ENCODE results near the gene CDS2. TPM values are rescaled to one million over a fixed set of nuclear protein-coding genes. Genes with fewer than 3 reads are reported as not detected.

CDS2 gene
- total and polyA plus RNA-seq, 2 donors = 13.4 to 18.9 TPM

DNA sequence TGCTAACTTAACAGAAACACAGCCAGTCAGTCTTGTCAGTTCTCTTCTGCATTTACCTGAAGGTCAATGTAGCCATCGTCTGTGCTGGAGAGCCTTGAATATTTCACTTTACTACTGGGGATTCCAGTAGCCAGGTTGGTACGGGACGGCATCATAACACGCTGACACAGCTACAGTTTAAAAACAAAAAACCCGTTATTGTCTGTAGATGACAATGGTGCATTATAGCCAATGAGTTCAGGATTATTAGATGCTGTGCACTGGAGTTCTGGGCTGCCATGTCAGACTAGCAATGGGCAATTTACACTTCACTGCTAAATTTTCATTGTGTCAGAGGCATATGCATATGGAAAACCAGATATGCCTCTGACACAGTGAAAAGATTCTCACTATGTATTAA is 17.5 kb upstream of the CDS2 start:
- WGBS = 96% methylated on average over 5 of the region's 5 CpGs

DNA sequence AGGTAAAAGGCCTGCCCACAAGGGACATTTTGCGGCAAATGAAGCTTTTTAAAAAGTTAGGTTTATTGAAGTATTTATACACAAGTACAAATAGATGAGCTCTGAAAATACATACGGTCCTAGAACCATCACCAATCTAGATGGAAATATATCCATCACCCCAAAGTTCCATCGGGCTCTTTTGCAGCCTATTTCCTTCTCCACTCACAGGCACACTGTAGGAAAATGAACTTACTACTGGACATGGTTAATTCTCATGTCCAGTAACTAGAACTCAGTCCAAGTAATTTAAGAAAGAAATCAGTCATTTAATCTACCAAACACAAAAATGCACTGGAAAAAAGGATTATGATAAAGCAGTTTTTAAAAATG is 13.2 kb upstream of the CDS2 start:
- DNase-seq (ENCODE audit: low read depth in 6 of 9, low spot score in 9 of 9) = no peak
- Histone ChIP-seq H3K36me3 (ENCODE audit: control insufficient read depth in 2 of 2, insufficient read depth in 2 of 2, low read length in 1 of 2) (peaks cover 13 to 68% of the 10 kb centered on the region in 2 donors), H3K27ac (ENCODE audit: low read depth in 1 of 2, low read length in 1 of 2) (peak overlapping the region; percentile 99), H3K27me3 (ENCODE audit: control insufficient read depth in 2 of 2, insufficient read depth in 1 of 2, low read length in 1 of 2) (no peaks in the 10 kb centered on the region), H3K4me1 (ENCODE audit: control insufficient read depth in 2 of 2, insufficient read depth in 2 of 2, low read length in 2 of 2) (peaks cover 16 to 27% of the 10 kb centered on the region in 2 donors), H3K4me3 (ENCODE audit: low read length in 2 of 2) (peak overlapping the region; percentile 63 to 94), H3K9me3 (ENCODE audit: control insufficient read depth in 2 of 2, insufficient read depth in 1 of 2, low read length in 1 of 2) (no peaks in the 10 kb centered on the region)
- 60% methylated on average over 3 of the region's 3 CpGs for WGBS

More for the DNA sequence above, 17.5 kb upstream of the CDS2 start:
- H3K27me3 ChIP-seq (ENCODE audit: control insufficient read depth in 2 of 2, insufficient read depth in 1 of 2, low read length in 1 of 2) = no peaks in the 10 kb centered on the region
- no peak for DNase-seq (ENCODE audit: low read depth in 6 of 9, low spot score in 9 of 9)
- no peaks in the 10 kb centered on the region for H3K9me3 ChIP-seq (ENCODE audit: control insufficient read depth in 2 of 2, insufficient read depth in 1 of 2, low read length in 1 of 2)
- peaks cover 8 to 11% of the 10 kb centered on the region in 2 donors for H3K4me1 ChIP-seq (ENCODE audit: control insufficient read depth in 2 of 2, insufficient read depth in 2 of 2, low read length in 2 of 2)
- H3K36me3 ChIP-seq (ENCODE audit: control insufficient read depth in 2 of 2, insufficient read depth in 2 of 2, low read length in 1 of 2) = peaks cover 38 to 60% of the 10 kb centered on the region in 2 donors
- no peak overlapping the region for H3K4me3 ChIP-seq (ENCODE audit: low read length in 2 of 2)
- H3K27ac ChIP-seq (ENCODE audit: low read depth in 1 of 2, low read length in 1 of 2) = no peak overlapping the region

DNA sequence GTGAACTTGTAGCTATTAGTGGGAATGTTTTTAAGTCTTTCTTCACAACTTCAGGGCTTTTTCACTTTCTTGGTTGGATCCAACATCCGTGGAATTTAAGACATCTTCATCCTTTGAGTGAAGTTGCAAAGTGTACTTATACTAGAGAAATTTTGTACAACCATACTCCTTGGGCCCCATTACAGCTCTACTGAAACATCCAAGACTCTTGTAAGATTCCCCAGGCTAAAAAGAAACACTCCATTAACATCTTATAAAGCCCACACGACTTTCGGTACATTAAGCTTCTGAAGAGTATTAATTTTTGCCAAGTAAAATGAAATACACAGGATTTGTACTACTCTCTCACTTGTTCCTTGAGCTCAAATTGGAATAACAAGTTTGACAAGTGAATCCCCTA is 12.4 kb upstream of the CDS2 start:
- Histone ChIP-seq H3K4me1 (ENCODE audit: control insufficient read depth in 2 of 2, insufficient read depth in 2 of 2, low read length in 2 of 2) (peaks cover 19 to 32% of the 10 kb centered on the region in 2 donors), H3K36me3 (ENCODE audit: control insufficient read depth in 2 of 2, insufficient read depth in 2 of 2, low read length in 1 of 2) (peaks cover 8 to 62% of the 10 kb centered on the region in 2 donors), H3K27ac (ENCODE audit: low read depth in 1 of 2, low read length in 1 of 2) (no peak overlapping the region), H3K4me3 (ENCODE audit: low read length in 2 of 2) (no peak overlapping the region), H3K27me3 (ENCODE audit: control insufficient read depth in 2 of 2, insufficient read depth in 1 of 2, low read length in 1 of 2) (no peaks in the 10 kb centered on the region), H3K9me3 (ENCODE audit: control insufficient read depth in 2 of 2, insufficient read depth in 1 of 2, low read length in 1 of 2) (no peaks in the 10 kb centered on the region)
- DNase-seq (ENCODE audit: low read depth in 6 of 9, low spot score in 9 of 9) = no peak
- WGBS = 31% methylated on average over 3 of the region's 3 CpGs

DNA sequence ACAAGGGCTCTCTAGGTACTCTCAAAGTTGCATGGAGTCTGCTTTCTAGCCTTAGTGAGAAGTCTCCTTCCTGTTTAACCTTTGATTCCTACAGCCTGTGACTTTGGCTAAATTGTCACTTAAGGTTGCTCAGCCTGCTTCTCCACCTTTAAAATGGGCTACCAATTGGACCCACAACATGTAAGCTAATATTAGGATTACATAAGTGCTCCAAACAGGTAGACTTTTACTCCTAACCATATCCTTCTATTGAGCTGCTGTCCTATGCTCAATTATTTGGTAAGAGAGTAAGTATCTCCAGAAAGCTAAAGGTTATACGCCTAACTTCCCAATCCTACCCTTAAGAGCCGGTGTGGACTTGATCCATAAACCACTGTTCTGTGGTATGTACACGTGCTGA is 9.9 kb upstream of the CDS2 start:
- Histone ChIP-seq H3K9me3 (ENCODE audit: control insufficient read depth in 2 of 2, insufficient read depth in 1 of 2, low read length in 1 of 2) (no peaks in the 10 kb centered on the region), H3K4me1 (ENCODE audit: control insufficient read depth in 2 of 2, insufficient read depth in 2 of 2, low read length in 2 of 2) (peaks cover 16 to 29% of the 10 kb centered on the region in 2 donors), H3K27me3 (ENCODE audit: control insufficient read depth in 2 of 2, insufficient read depth in 1 of 2, low read length in 1 of 2) (no peaks in the 10 kb centered on the region), H3K27ac (ENCODE audit: low read depth in 1 of 2, low read length in 1 of 2) (no peak overlapping the region), H3K36me3 (ENCODE audit: control insufficient read depth in 2 of 2, insufficient read depth in 2 of 2, low read length in 1 of 2) (peaks cover 8 to 48% of the 10 kb centered on the region in 2 donors), H3K4me3 (ENCODE audit: low read length in 2 of 2) (peak overlapping the region in 1 of 2 donors; percentile 3)
- 48% methylated on average over 3 of the region's 3 CpGs for WGBS
- DNase-seq (ENCODE audit: low read depth in 6 of 9, low spot score in 9 of 9) = no peak

DNA sequence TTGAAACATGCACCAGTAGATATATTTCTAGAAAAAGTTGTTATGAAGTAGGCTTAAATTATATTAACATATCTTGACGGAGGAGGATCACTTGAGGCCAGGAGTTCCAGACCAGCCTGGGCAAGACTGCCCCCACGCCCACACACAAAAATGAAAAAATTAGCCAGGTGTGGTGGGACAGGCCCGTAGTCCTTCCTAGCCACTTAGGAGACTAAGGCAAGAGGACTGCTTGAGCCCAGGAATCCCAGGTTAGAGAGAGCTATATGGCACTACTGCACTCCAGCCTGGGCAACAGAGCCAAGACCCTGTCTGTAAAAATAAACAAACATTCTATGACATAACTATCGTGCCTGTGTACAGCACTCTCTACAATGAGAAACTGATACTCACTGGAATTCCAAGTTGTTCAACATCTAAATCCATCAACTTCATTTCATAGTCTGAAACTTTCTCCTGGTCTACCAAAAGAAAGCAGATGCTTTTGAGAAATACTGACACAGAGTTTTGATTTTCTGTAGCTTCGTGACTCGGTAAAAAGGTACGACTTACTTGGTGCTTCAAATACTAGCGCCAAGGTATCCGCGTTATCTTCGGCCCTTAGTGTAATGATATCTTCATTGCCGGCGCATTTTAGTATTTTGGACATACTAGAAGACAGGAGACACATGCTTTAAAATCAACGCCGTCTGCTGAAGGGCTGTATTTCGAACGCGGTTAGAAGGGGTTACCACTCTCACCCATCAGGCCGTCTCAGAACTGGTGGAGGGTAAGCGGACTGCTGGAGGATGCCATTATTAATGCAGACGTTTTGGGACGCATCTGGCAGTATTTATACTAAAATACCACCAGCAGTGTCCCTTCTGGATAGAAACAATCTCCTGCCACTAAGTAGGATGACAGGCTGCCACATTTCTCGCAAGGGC is 8.3 kb upstream of the CDS2 start:
- Histone ChIP-seq H3K27ac (ENCODE audit: low read depth in 1 of 2, low read length in 1 of 2) (peak overlapping the region; percentile 6 to 99), H3K27me3 (ENCODE audit: control insufficient read depth in 2 of 2, insufficient read depth in 1 of 2, low read length in 1 of 2) (no peaks in the 10 kb centered on the region), H3K4me1 (ENCODE audit: control insufficient read depth in 2 of 2, insufficient read depth in 2 of 2, low read length in 2 of 2) (peaks cover 13 to 24% of the 10 kb centered on the region in 2 donors), H3K4me3 (ENCODE audit: low read length in 2 of 2) (peak overlapping the region; percentile 65 to 90), H3K9me3 (ENCODE audit: control insufficient read depth in 2 of 2, insufficient read depth in 1 of 2, low read length in 1 of 2) (no peaks in the 10 kb centered on the region), H3K36me3 (ENCODE audit: control insufficient read depth in 2 of 2, insufficient read depth in 2 of 2, low read length in 1 of 2) (peaks cover 8 to 48% of the 10 kb centered on the region in 2 donors)
- 2% methylated on average over 23 of the region's 23 CpGs for WGBS
- peak in 1 of 9 donors; percentile 21 for DNase-seq (ENCODE audit: low read depth in 6 of 9, low spot score in 9 of 9)

DNA sequence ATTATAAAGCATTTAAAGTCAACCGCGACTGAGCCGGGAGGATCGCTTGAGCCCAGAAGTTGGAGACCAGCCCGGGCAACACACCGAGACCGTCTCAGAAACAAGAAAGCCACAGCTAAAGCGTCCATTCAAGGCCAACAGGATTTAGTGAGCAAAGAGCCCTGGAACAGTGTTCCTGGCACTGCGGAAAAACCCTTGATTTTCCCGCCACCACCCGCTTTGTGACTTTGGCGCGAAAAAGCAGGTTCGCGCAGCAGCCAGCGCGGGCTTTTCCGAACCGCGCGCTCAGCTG is 7.7 kb upstream of the CDS2 start:
- WGBS = under 1% methylated on average over 21 of the region's 21 CpGs
- Histone ChIP-seq H3K27ac (ENCODE audit: low read depth in 1 of 2, low read length in 1 of 2) (peak overlapping the region; percentile 6 to 99), H3K4me1 (ENCODE audit: control insufficient read depth in 2 of 2, insufficient read depth in 2 of 2, low read length in 2 of 2) (peaks cover 12 to 22% of the 10 kb centered on the region in 2 donors), H3K9me3 (ENCODE audit: control insufficient read depth in 2 of 2, insufficient read depth in 1 of 2, low read length in 1 of 2) (no peaks in the 10 kb centered on the region), H3K4me3 (ENCODE audit: low read length in 2 of 2) (peak overlapping the region; percentile 65 to 90), H3K27me3 (ENCODE audit: control insufficient read depth in 2 of 2, insufficient read depth in 1 of 2, low read length in 1 of 2) (no peaks in the 10 kb centered on the region), H3K36me3 (ENCODE audit: control insufficient read depth in 2 of 2, insufficient read depth in 2 of 2, low read length in 1 of 2) (peaks cover 8 to 44% of the 10 kb centered on the region in 2 donors)
- no peak for DNase-seq (ENCODE audit: low read depth in 6 of 9, low spot score in 9 of 9)

DNA sequence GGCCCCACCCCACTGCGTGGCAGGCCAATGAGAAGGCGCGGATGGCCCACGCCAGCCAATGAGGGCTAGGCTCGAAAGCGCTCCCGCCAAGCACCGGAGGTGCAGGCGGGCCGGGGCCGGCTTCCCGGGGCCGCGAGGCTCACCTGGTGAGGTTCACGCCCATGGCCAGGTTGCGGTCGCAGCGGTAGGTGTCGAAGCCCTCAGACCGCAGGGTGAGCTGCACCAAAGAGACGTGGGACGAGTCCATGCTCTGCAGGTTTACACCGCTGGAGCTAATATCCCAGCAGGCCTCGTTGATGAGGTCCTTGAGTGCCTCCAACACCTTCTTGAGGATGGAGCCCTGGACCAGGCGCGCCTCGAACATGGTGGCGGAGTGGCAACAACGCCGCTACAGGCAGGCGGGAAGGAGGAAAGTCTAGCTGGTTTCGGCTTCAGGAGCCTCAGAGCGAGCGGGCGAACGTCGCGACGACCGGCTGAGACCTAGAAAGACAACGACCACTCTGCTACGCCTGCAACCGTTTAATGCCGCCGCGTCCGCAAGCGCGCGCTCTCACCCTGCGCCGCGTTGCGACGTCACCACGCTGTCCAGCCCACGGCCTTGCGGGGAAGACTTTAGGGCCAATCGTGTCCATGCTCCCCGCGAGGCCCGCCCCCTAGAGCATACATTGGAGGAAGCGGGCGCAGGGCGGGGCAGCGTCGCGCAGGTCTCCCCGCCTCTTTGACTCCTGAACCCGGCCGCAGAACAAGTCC is 7.2 kb upstream of the CDS2 start, which contains the start of gene PCNA:
PCNA (minus strand) TSS at position 524 of the 750 bp plus-strand sequence; CDS start at position 364, 160 bp downstream.
- H3K4me1 ChIP-seq (ENCODE audit: control insufficient read depth in 2 of 2, insufficient read depth in 2 of 2, low read length in 2 of 2) = peaks cover 12 to 22% of the 10 kb centered on the region in 2 donors
- under 1% methylated on average over 71 of the region's 71 CpGs for WGBS

DNA sequence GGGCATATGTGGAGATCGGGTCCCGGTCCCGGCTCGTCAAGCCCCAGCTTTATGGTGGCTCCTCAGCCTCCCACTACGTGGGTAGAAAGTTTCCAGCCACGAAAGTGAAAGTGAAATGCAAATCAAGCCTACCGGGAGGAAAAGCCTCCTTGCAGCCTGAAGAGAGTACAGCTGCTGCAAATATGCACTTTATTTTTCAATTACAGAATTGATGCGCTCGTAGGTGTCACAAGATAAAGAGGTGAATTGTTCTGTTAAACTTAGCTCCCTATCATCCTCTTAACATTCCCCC is 6.7 kb upstream of the CDS2 start:
- Histone ChIP-seq H3K27ac (ENCODE audit: low read depth in 1 of 2, low read length in 1 of 2) (peak overlapping the region; percentile 98 to 99), H3K36me3 (ENCODE audit: control insufficient read depth in 2 of 2, insufficient read depth in 2 of 2, low read length in 1 of 2) (peaks cover 8 to 34% of the 10 kb centered on the region in 2 donors), H3K4me1 (ENCODE audit: control insufficient read depth in 2 of 2, insufficient read depth in 2 of 2, low read length in 2 of 2) (peaks cover 12 to 22% of the 10 kb centered on the region in 2 donors), H3K9me3 (ENCODE audit: control insufficient read depth in 2 of 2, insufficient read depth in 1 of 2, low read length in 1 of 2) (no peaks in the 10 kb centered on the region), H3K27me3 (ENCODE audit: control insufficient read depth in 2 of 2, insufficient read depth in 1 of 2, low read length in 1 of 2) (no peaks in the 10 kb centered on the region), H3K4me3 (ENCODE audit: low read length in 2 of 2) (peak overlapping the region; percentile 65 to 90)
- no peak for DNase-seq (ENCODE audit: low read depth in 6 of 9, low spot score in 9 of 9)
- 1% methylated on average over 9 of the region's 9 CpGs for whole genome bisulfite sequencing

More for the DNA sequence above, 7.2 kb upstream of the CDS2 start, which contains the start of gene PCNA:
- peak; percentile 88 to 98 (median 96) for DNase-seq (ENCODE audit: low read depth in 6 of 9, low spot score in 9 of 9)
- H3K36me3 ChIP-seq (ENCODE audit: control insufficient read depth in 2 of 2, insufficient read depth in 2 of 2, low read length in 1 of 2) = peaks cover 8 to 39% of the 10 kb centered on the region in 2 donors
- H3K9me3 ChIP-seq (ENCODE audit: control insufficient read depth in 2 of 2, insufficient read depth in 1 of 2, low read length in 1 of 2) = no peaks in the 10 kb centered on the region
- peak within 1 kb of the TSS; percentile 65 to 90 for H3K4me3 ChIP-seq (ENCODE audit: low read length in 2 of 2)
- no peaks in the 10 kb centered on the region for H3K27me3 ChIP-seq (ENCODE audit: control insufficient read depth in 2 of 2, insufficient read depth in 1 of 2, low read length in 1 of 2)
- H3K27ac ChIP-seq (ENCODE audit: low read depth in 1 of 2, low read length in 1 of 2) = peak within 1 kb of the TSS; percentile 98 to 99

DNA sequence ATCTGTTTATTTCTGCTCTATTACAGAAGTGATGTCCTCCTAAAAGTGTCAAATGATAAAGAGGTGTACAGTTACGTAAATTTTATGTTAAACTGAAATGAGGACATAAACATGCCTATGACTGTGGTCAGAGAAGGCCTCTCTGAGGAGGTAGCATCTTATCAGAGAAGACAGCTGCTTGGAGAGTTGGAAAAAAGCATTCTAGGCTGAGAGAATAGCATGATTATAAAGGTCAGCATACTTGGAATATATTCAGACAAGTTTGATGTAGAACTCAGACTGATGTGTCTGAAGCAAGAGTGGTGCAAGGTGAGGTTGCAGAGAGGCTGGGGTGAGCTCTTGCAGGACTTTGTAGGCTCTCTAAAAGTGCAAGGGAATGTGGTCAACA is 3.9 kb upstream of the CDS2 start:
- 93% methylated on average over 1 of the region's 1 CpG for WGBS
- H3K27ac ChIP-seq (ENCODE audit: low read depth in 1 of 2, low read length in 1 of 2) = no peak overlapping the region
- H3K4me3 ChIP-seq (ENCODE audit: low read length in 2 of 2) = no peak overlapping the region
- H3K9me3 ChIP-seq (ENCODE audit: control insufficient read depth in 2 of 2, insufficient read depth in 1 of 2, low read length in 1 of 2) = no peaks in the 10 kb centered on the region
- peaks cover 0 to 7% of the 10 kb centered on the region in 2 donors for H3K36me3 ChIP-seq (ENCODE audit: control insufficient read depth in 2 of 2, insufficient read depth in 2 of 2, low read length in 1 of 2)
- DNase-seq (ENCODE audit: low read depth in 6 of 9, low spot score in 9 of 9) = no peak
- no peaks in the 10 kb centered on the region for H3K27me3 ChIP-seq (ENCODE audit: control insufficient read depth in 2 of 2, insufficient read depth in 1 of 2, low read length in 1 of 2)
- H3K4me1 ChIP-seq (ENCODE audit: control insufficient read depth in 2 of 2, insufficient read depth in 2 of 2, low read length in 2 of 2) = peaks cover 12 to 19% of the 10 kb centered on the region in 2 donors
